H1 (cell line): Measurements from ENCODE around the gene KTN1. TPM values are rescaled to one million over a fixed set of nuclear protein-coding genes. Genes with fewer than 3 reads are reported as not detected.

Source experiments
- CBX5 ChIP-seq: fragments of 300-800, 300-1000 bp; sonication (generic); IDR thresholded peaks from 2 replicates; pipeline ENCODE4 v1.7.1; 2016; ENCODE audit warnings: antibody characterized with exemption, low read length, low read depth
- GTF2F1 ChIP-seq: IDR thresholded peaks from 2 replicates; pipeline ENCODE4 v1.6.1; 2012; ENCODE audit warnings: low read depth, low read length, improper control_type of control experiment, borderline replicate concordance
- KDM1A ChIP-seq: fragments of 200-600, 300-600 bp; sonication (generic); IDR thresholded peaks from 2 replicates; pipeline ENCODE4 v1.7.1; 2016; ENCODE audit warnings: mild to moderate bottlenecking, low read length, borderline replicate concordance
- POLR2AphosphoS5 ChIP-seq: IDR thresholded peaks from 2 replicates; pipeline ENCODE4 v1.6.1; 2011; ENCODE audit warnings: low read depth, low read length
- RAD21 ChIP-seq, 2 experiments: IDR thresholded peaks in 1 of 2; conservative IDR thresholded peaks in 1 of 2; 2 replicates each; pipeline ENCODE4 v1.6.1; 2011; ENCODE audit warnings: low read depth in 2 of 2, low read length in 2 of 2, improper control_type of control experiment in 1 of 2, inconsistent platforms in 1 of 2, mild to moderate bottlenecking in 1 of 2, moderate library complexity in 1 of 2
- RFX5 ChIP-seq: IDR thresholded peaks from 2 replicates; pipeline ENCODE4 v1.6.1; 2011; ENCODE audit warnings: low read depth, low read length, improper control_type of control experiment, borderline replicate concordance
- TAF1 ChIP-seq: IDR thresholded peaks from 2 replicates; pipeline ENCODE4 v1.6.1; 2011; ENCODE audit warnings: mild to moderate bottlenecking, low read depth, low read length
- TEAD4 ChIP-seq: IDR thresholded peaks from 2 replicates; pipeline ENCODE4 v1.6.1; 2012; ENCODE audit warnings: low read depth, low read length, inconsistent platforms, mixed read lengths
- YY1 ChIP-seq: IDR thresholded peaks from 2 replicates; pipeline ENCODE4 v1.6.1; 2011; ENCODE audit warnings: low read depth, mild to moderate bottlenecking, low read length
- ZNF274 ChIP-seq: IDR thresholded peaks from 2 replicates; pipeline ENCODE4 v1.7.0; 2012; ENCODE audit warnings: low read length, borderline replicate concordance; ENCODE audit errors: extremely low read depth
- polyA plus RNA-seq, 7 experiments: library from polyadenylated mRNA; depleted of rRNA in 3 of 7; stranded (reverse) in 5 of 7; unstranded in 2 of 7; fragments of >200 nt in 5 of 7; fragments of 200-250 nt in 2 of 7; gene quantifications; 1 replicate in 5 of 7; 2 replicates in 1 of 7; 4 replicates in 1 of 7; pipeline versions ENCODE4 v1.2.1 to v1.2.3, GENCODE V29; 2011 to 2013; ENCODE audit warnings: missing spikeins in 2 of 7, mixed read lengths in 2 of 7
- total RNA-seq: library from RNA; stranded (reverse); fragmentation: NEBNext Ultra II Directional; extraction: Animal tissue kit (Norgen Biotek cat#: 25700); gene quantifications from 2 replicates; pipeline ENCODE4 v1.2.1, GENCODE V29; 2021
- TF ChIP-seq, protein P1 (sequence below): fragments of 300-600 bp; sonication (generic); IDR thresholded peaks from 2 replicates; pipeline ENCODE4 v1.7.1; 2012; ENCODE audit warnings: low read length, moderate library complexity, mild to moderate bottlenecking, inconsistent platforms; ENCODE audit not compliant: insufficient replicate concordance
- TF ChIP-seq, protein P2 (sequence below): IDR thresholded peaks from 2 replicates; pipeline ENCODE4 v1.6.1; 2012; ENCODE audit warnings: inconsistent platforms

Gene KTN1
- total and polyA plus RNA-seq, 2 of the 8 experiments (the other 6 are each of a cell fraction or from before 2014, with no cell fraction given), result 15.4 to 151 TPM

GRCh38 chr14:55641290-55641689 is 61.3 kb downstream of the KTN1 start (continued):
- TF ChIP-seq, protein P1, sequence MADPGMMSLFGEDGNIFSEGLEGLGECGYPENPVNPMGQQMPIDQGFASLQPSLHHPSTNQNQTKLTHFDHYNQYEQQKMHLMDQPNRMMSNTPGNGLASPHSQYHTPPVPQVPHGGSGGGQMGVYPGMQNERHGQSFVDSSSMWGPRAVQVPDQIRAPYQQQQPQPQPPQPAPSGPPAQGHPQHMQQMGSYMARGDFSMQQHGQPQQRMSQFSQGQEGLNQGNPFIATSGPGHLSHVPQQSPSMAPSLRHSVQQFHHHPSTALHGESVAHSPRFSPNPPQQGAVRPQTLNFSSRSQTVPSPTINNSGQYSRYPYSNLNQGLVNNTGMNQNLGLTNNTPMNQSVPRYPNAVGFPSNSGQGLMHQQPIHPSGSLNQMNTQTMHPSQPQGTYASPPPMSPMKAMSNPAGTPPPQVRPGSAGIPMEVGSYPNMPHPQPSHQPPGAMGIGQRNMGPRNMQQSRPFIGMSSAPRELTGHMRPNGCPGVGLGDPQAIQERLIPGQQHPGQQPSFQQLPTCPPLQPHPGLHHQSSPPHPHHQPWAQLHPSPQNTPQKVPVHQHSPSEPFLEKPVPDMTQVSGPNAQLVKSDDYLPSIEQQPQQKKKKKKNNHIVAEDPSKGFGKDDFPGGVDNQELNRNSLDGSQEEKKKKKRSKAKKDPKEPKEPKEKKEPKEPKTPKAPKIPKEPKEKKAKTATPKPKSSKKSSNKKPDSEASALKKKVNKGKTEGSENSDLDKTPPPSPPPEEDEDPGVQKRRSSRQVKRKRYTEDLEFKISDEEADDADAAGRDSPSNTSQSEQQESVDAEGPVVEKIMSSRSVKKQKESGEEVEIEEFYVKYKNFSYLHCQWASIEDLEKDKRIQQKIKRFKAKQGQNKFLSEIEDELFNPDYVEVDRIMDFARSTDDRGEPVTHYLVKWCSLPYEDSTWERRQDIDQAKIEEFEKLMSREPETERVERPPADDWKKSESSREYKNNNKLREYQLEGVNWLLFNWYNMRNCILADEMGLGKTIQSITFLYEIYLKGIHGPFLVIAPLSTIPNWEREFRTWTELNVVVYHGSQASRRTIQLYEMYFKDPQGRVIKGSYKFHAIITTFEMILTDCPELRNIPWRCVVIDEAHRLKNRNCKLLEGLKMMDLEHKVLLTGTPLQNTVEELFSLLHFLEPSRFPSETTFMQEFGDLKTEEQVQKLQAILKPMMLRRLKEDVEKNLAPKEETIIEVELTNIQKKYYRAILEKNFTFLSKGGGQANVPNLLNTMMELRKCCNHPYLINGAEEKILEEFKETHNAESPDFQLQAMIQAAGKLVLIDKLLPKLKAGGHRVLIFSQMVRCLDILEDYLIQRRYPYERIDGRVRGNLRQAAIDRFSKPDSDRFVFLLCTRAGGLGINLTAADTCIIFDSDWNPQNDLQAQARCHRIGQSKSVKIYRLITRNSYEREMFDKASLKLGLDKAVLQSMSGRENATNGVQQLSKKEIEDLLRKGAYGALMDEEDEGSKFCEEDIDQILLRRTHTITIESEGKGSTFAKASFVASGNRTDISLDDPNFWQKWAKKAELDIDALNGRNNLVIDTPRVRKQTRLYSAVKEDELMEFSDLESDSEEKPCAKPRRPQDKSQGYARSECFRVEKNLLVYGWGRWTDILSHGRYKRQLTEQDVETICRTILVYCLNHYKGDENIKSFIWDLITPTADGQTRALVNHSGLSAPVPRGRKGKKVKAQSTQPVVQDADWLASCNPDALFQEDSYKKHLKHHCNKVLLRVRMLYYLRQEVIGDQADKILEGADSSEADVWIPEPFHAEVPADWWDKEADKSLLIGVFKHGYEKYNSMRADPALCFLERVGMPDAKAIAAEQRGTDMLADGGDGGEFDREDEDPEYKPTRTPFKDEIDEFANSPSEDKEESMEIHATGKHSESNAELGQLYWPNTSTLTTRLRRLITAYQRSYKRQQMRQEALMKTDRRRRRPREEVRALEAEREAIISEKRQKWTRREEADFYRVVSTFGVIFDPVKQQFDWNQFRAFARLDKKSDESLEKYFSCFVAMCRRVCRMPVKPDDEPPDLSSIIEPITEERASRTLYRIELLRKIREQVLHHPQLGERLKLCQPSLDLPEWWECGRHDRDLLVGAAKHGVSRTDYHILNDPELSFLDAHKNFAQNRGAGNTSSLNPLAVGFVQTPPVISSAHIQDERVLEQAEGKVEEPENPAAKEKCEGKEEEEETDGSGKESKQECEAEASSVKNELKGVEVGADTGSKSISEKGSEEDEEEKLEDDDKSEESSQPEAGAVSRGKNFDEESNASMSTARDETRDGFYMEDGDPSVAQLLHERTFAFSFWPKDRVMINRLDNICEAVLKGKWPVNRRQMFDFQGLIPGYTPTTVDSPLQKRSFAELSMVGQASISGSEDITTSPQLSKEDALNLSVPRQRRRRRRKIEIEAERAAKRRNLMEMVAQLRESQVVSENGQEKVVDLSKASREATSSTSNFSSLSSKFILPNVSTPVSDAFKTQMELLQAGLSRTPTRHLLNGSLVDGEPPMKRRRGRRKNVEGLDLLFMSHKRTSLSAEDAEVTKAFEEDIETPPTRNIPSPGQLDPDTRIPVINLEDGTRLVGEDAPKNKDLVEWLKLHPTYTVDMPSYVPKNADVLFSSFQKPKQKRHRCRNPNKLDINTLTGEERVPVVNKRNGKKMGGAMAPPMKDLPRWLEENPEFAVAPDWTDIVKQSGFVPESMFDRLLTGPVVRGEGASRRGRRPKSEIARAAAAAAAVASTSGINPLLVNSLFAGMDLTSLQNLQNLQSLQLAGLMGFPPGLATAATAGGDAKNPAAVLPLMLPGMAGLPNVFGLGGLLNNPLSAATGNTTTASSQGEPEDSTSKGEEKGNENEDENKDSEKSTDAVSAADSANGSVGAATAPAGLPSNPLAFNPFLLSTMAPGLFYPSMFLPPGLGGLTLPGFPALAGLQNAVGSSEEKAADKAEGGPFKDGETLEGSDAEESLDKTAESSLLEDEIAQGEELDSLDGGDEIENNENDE, result no peak
- TF ChIP-seq KDM1A (no peak), TAF1 (no peak), RAD21 (IDR thresholded peaks at IDR 0.05 in 1 of 2, conservative IDR thresholded peaks at IDR 0.05 in 1 of 2; ENCODE audit: low read depth in 2 of 2, low read length in 2 of 2) (no peak), YY1 (no peak), ZNF274 (no peak), CBX5 (no peak), RFX5 (no peak), GTF2F1 (no peak), POLR2AphosphoS5 (no peak), TEAD4 (no peak)
- TF ChIP-seq, protein P2, sequence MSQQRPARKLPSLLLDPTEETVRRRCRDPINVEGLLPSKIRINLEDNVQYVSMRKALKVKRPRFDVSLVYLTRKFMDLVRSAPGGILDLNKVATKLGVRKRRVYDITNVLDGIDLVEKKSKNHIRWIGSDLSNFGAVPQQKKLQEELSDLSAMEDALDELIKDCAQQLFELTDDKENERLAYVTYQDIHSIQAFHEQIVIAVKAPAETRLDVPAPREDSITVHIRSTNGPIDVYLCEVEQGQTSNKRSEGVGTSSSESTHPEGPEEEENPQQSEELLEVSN, result no peak
